Measurements from ENCODE around the gene PRSS57. TPM values are rescaled to one million over a fixed set of nuclear protein-coding genes. Genes with fewer than 3 reads are reported as not detected.

Gene PRSS57
- total and polyA plus RNA-seq, 2 donors (not counting 1 experiment from before 2014, with no cell fraction given): not detected

DNA sequence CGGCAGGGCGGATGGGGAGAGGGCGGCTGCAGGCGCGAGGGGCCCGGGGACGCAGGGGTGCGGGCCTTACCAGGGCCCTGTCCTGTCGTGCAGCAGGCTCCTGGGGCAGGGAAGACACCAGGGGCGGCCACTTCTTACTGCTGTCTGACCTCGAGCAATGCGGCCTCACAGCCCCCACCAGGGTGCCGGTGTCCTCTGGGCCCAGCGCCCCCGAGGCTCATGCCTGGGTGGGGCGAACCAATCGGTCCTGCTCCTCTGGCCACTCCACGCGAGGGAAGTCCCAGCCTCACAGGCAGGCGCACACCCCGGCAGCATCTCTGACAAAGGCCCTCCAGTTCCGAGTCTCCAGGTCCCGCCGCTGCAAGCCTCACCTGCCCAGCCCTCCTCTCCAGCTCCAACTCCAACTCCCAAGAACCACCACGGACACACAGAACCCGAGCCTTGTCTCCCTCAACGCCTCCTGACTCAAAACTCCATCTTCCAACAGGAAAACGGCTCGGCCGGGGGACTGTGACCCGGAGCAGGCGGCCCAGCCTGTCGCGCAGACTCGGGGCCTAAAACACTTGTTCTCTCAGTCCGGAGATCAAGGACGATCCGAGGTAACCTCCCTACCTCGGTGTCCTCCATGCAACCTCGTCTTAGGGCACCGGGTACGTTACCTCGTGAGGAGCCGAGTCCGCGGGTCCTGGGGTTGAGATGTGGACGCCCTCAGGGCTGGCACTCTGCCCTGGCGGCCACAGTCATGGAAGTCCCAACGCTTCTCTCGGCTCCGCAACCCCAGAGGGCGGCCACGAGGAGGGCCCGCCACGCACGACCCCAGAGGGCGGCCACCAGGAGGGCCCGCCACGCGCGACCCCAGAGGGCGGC is 49.1 kb downstream of the PRSS57 start:
- Histone ChIP-seq H4K20me1 (ENCODE audit: control insufficient read depth, insufficient read depth, low read length, poor library complexity, severe bottlenecking) (peaks cover 67% of the 10 kb centered on the region), H3K4me1 (ENCODE audit: control insufficient read depth in 2 of 2, insufficient read depth in 2 of 2, low read length in 2 of 2) (no peaks in the 10 kb centered on the region), H3K27ac (ENCODE audit: low read length in 2 of 2) (no peak overlapping the region), H3K36me3 (replicated peaks in 1 of 2; ENCODE audit: control extremely low read depth in 1 of 2, control insufficient read depth in 1 of 2, extremely low read depth in 1 of 2, insufficient read depth in 2 of 2, low read length in 1 of 2) (peaks cover 0 to 35% of the 10 kb centered on the region in 2 experiments), H2AFZ (ENCODE audit: insufficient read depth, low read depth, low read length, poor library complexity, severe bottlenecking) (no peak overlapping the region), H3K4me3 (ENCODE audit: control extremely low read depth in 1 of 5, extremely low read depth in 1 of 5, insufficient read depth in 1 of 5, low read depth in 2 of 5, low read length in 4 of 5) (no peak overlapping the region), H3K9ac (ENCODE audit: low read length) (no peak overlapping the region), H3K4me2 (replicated peaks; ENCODE audit: low read depth, low read length, poor library complexity, severe bottlenecking) (no peak overlapping the region), H3K79me2 (ENCODE audit: control insufficient read depth, insufficient read depth, low read length) (peaks cover 11% of the 10 kb centered on the region), H3K27me3 (replicated peaks in 1 of 4; ENCODE audit: control extremely low read depth in 1 of 4, control insufficient read depth in 3 of 4, insufficient read depth in 4 of 4, low read length in 3 of 4) (no peaks in the 10 kb centered on the region), H3K9me3 (ENCODE audit: control extremely low read depth in 1 of 3, control insufficient read depth in 2 of 3, insufficient read depth in 1 of 3, low read length in 2 of 3) (no peaks in the 10 kb centered on the region)
- no peaks in the 10 kb centered on the region for H3K27me3 Mint-ChIP-seq
- 97% methylated on average over 59 of the region's 62 CpGs for WGBS (ENCODE audit: insufficient coverage)
- ATAC-seq (ENCODE audit: low read depth): no peak
- DNase-seq: no peak
- H3K9me3 Mint-ChIP-seq (ENCODE audit: insufficient read depth): no peaks in the 10 kb centered on the region
- peaks cover 11% of the 10 kb centered on the region for H3K4me1 Mint-ChIP-seq
- TF ChIP-seq, protein P1, sequence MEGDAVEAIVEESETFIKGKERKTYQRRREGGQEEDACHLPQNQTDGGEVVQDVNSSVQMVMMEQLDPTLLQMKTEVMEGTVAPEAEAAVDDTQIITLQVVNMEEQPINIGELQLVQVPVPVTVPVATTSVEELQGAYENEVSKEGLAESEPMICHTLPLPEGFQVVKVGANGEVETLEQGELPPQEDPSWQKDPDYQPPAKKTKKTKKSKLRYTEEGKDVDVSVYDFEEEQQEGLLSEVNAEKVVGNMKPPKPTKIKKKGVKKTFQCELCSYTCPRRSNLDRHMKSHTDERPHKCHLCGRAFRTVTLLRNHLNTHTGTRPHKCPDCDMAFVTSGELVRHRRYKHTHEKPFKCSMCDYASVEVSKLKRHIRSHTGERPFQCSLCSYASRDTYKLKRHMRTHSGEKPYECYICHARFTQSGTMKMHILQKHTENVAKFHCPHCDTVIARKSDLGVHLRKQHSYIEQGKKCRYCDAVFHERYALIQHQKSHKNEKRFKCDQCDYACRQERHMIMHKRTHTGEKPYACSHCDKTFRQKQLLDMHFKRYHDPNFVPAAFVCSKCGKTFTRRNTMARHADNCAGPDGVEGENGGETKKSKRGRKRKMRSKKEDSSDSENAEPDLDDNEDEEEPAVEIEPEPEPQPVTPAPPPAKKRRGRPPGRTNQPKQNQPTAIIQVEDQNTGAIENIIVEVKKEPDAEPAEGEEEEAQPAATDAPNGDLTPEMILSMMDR (IDR thresholded peaks at IDR 0.05): no peak
- no peak for TF ChIP-seq EZH2 (IDR thresholded peaks at IDR 0.05; ENCODE audit: borderline replicate concordance, insufficient read depth, low read depth, low read length, poor library complexity, severe bottlenecking)
- ChIA-PET POLR2A (no interaction called here), CTCF (no interaction called here)
- intact Hi-C loops (cut with micrococcal nuclease): loop anchor here (2.0 kb wide), 1 partner anchor 15 kb away; no protein-coding TSS in a partner anchor
- H3K4me3 Mint-ChIP-seq: no peak overlapping the region
- H3K27ac Mint-ChIP-seq: peak overlapping the region; percentile 78

DNA sequence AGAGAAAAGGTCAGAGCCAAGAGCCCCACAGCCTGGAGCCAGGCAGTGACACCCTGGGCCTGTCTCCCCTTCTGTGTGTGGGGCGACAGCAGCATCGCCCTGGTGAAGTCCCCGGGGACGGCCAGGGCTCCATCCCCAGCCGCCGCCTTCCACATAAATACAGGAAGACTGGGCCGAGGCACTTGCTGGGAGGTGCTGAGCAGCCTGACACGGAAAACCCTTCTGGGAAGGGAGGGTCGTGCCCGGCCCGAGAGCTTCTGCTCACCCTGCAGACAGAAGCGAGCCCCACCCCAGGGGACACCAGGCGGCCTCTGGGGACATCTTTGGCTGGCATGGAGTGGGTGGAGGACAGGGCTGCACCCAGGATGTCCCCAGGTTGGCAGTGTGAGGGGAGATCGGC is 50.5 kb downstream of the PRSS57 start:
- ATAC-seq (ENCODE audit: low read depth) (no peak), DNase-seq (no peak)
- intact Hi-C loops (cut with micrococcal nuclease): no loop called here
- Histone ChIP-seq H3K27ac (ENCODE audit: low read length in 2 of 2) (peak overlapping the region in 1 of 2 donors; percentile 43), H3K79me2 (ENCODE audit: control insufficient read depth, insufficient read depth, low read length) (no peaks in the 10 kb centered on the region), H4K20me1 (ENCODE audit: control insufficient read depth, insufficient read depth, low read length, poor library complexity, severe bottlenecking) (peaks cover 54% of the 10 kb centered on the region), H3K4me1 (ENCODE audit: control insufficient read depth in 2 of 2, insufficient read depth in 2 of 2, low read length in 2 of 2) (peaks cover 0 to 10% of the 10 kb centered on the region in 2 donors), H3K4me3 (ENCODE audit: control extremely low read depth in 1 of 5, extremely low read depth in 1 of 5, insufficient read depth in 1 of 5, low read depth in 2 of 5, low read length in 4 of 5) (no peak overlapping the region), H3K4me2 (replicated peaks; ENCODE audit: low read depth, low read length, poor library complexity, severe bottlenecking) (no peak overlapping the region), H3K9ac (ENCODE audit: low read length) (no peak overlapping the region), H3K36me3 (replicated peaks in 1 of 2; ENCODE audit: control extremely low read depth in 1 of 2, control insufficient read depth in 1 of 2, extremely low read depth in 1 of 2, insufficient read depth in 2 of 2, low read length in 1 of 2) (peaks cover 0 to 26% of the 10 kb centered on the region in 2 experiments), H2AFZ (ENCODE audit: insufficient read depth, low read depth, low read length, poor library complexity, severe bottlenecking) (no peak overlapping the region), H3K9me3 (ENCODE audit: control extremely low read depth in 1 of 3, control insufficient read depth in 2 of 3, insufficient read depth in 1 of 3, low read length in 2 of 3) (no peaks in the 10 kb centered on the region), H3K27me3 (replicated peaks in 1 of 4; ENCODE audit: control extremely low read depth in 1 of 4, control insufficient read depth in 3 of 4, insufficient read depth in 4 of 4, low read length in 3 of 4) (no peaks in the 10 kb centered on the region)
- no peaks in the 10 kb centered on the region for H3K9me3 Mint-ChIP-seq (ENCODE audit: insufficient read depth)
- no peak overlapping the region for H3K4me3 Mint-ChIP-seq
- no peaks in the 10 kb centered on the region for H3K27me3 Mint-ChIP-seq
- CTCF ChIA-PET: no interaction called here
- peak overlapping the region; percentile 70 for H3K27ac Mint-ChIP-seq
- TF ChIP-seq EZH2 (IDR thresholded peaks at IDR 0.05; ENCODE audit: borderline replicate concordance, insufficient read depth, low read depth, low read length, poor library complexity, severe bottlenecking): no peak
- TF ChIP-seq, protein P1 (IDR thresholded peaks at IDR 0.05): no peak
- POLR2A ChIA-PET: no interaction called here
- WGBS (ENCODE audit: insufficient coverage): 73% methylated on average over 8 of the region's 14 CpGs
- peaks cover 11% of the 10 kb centered on the region for H3K4me1 Mint-ChIP-seq

Data from B cell (primary cell).